ENCODE data around the gene PA2G4. TPM values are rescaled to one million over a fixed set of nuclear protein-coding genes. Genes with fewer than 3 reads are reported as not detected.

Gene PA2G4
- total and polyA plus RNA-seq, 2 of the 4 experiments (the other 2 are of a cell fraction): 158 to 198 TPM

DNA sequence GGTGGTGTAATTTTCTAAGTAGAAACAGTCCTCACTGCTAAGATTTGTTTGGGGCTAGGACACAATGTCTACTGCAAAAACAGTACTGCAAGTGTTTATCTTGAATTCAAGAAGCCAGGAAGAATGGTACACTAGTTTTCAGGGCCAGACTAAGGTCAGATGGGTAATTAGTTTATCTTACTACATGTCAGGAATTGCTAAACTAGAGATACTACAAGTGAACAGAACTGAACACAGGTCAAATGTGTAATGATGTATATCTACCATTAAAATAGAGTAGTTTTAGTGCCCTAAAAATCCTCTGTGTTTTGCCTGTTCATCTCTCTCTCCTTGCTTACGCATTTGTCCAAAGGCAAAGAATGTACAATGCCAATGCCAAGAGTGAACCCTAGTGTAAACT, 9.7 kb downstream of the PA2G4 start:
- no peak overlapping the region for H2BK20ac ChIP-seq (ENCODE audit: low read depth, low read length)
- ChIA-PET POLR2A (ENCODE audit: unreplicated experiment) (no interaction called here), CTCF (no interaction called here)
- no peak for DNase-seq
- peaks cover 34% of the 10 kb centered on the region for H3K36me3 ChIP-seq (ENCODE audit: control insufficient read depth, insufficient read depth, low read length)
- dilution Hi-C loops (cut with HindIII; ENCODE audit: low sequenced_read_pairs, unreplicated experiment) (no loop called here), intact Hi-C loops (cut with micrococcal nuclease) (no loop called here), in situ Hi-C loops (cut with MboI; ENCODE audit: low sequenced_read_pairs) (no loop called here)
- no peak overlapping the region for H3K4me3 ChIP-seq (ENCODE audit: insufficient read depth, low read depth, low read length)
- H3K79me1 ChIP-seq (ENCODE audit: low read depth in 1 of 2, low read length in 2 of 2): peaks cover 9 to 27% of the 10 kb centered on the region in 2 experiments; a peak in 3 of 4 replicates
- no peak for TF ChIP-seq BHLHE40 (IDR thresholded peaks at IDR 0.05; ENCODE audit: low read depth, low read length)
- TF ChIP-seq NFE2L2 (IDR thresholded peaks at IDR 0.05; ENCODE audit: low read depth, low read length): no peak
- no peak for TF ChIP-seq MAFK (IDR thresholded peaks at IDR 0.05; ENCODE audit: low read depth, low read length)
- no peak for TF ChIP-seq CHD1 (IDR thresholded peaks at IDR 0.05; ENCODE audit: low read depth, low read length)
- TF ChIP-seq RAD21 (IDR thresholded peaks at IDR 0.05; ENCODE audit: low read length): no peak
- TF ChIP-seq ELK1 (IDR thresholded peaks at IDR 0.05; ENCODE audit: borderline replicate concordance, low read depth, low read length): no peak
- no peak for TF ChIP-seq MAZ (IDR thresholded peaks at IDR 0.05; ENCODE audit: borderline replicate concordance, low read depth, low read length)
- TF ChIP-seq FOS (IDR thresholded peaks at IDR 0.05; ENCODE audit: low read depth, low read length): no peak
- TF ChIP-seq RCOR1 (IDR thresholded peaks at IDR 0.05; ENCODE audit: insufficient replicate concordance, low read length): no peak
- no peaks in the 10 kb centered on the region for H3K27me3 ChIP-seq (ENCODE audit: control insufficient read depth, insufficient read depth, low read length)
- no peak overlapping the region for H3K14ac ChIP-seq (replicated peaks; ENCODE audit: low read depth, low read length)
- H2BK120ac ChIP-seq (ENCODE audit: low read depth, low read length): no peak overlapping the region
- peaks cover 7% of the 10 kb centered on the region for H4K20me1 ChIP-seq (ENCODE audit: insufficient read depth, low read length)
- no peak overlapping the region for H2AFZ ChIP-seq (replicated peaks; ENCODE audit: low read length, poor library complexity)
- no peak overlapping the region for H2BK5ac ChIP-seq (ENCODE audit: low read depth, low read length, poor library complexity, severe bottlenecking)
- no peak overlapping the region for H3K23ac ChIP-seq (ENCODE audit: low read depth, low read length)
- no peak overlapping the region for H2AK5ac ChIP-seq (ENCODE audit: low read depth, low read length)
- H3K4me1 ChIP-seq (ENCODE audit: control insufficient read depth, insufficient read depth, low read length): peaks cover 5% of the 10 kb centered on the region
- no peak overlapping the region for H3K4me2 ChIP-seq (ENCODE audit: low read depth, low read length)
- H3K4ac ChIP-seq (ENCODE audit: low read depth, low read length): no peak overlapping the region
- H3K56ac ChIP-seq (ENCODE audit: extremely low read depth, insufficient read depth, low read length): no peak overlapping the region
- no CpG with 5 or more reads among the region's 1 CpG for WGBS, 2 experiments (ENCODE audit: extremely low coverage in 2 of 2, insufficient read length in 1 of 2)
- H4K5ac ChIP-seq (ENCODE audit: low read depth, low read length): no peak overlapping the region
- H3K9me3 ChIP-seq (ENCODE audit: control insufficient read depth, insufficient read depth, low read length): no peaks in the 10 kb centered on the region
- H2BK15ac ChIP-seq (ENCODE audit: low read depth, low read length): no peak overlapping the region
- no peak overlapping the region for H2AK9ac ChIP-seq (replicated peaks; ENCODE audit: low read depth, low read length, poor library complexity)
- H3K9ac ChIP-seq (ENCODE audit: low read depth, low read length): no peak overlapping the region
- H3K9me1 ChIP-seq (ENCODE audit: insufficient read depth, low read length): no peaks in the 10 kb centered on the region
- H4K91ac ChIP-seq (ENCODE audit: insufficient read depth, low read depth, low read length): no peak overlapping the region
- no peak overlapping the region for H3K27ac ChIP-seq (ENCODE audit: insufficient read depth, low read length)
- ATAC-seq (ENCODE audit: low read depth): no peak
- H4K8ac ChIP-seq (ENCODE audit: low read depth in 2 of 2, low read length in 2 of 2): no peak overlapping the region
- no TSS peak for BruUV-seq (replicated peaks)
- no peak overlapping the region for H3K18ac ChIP-seq (ENCODE audit: low read depth, low read length)
